ENCODE results near the gene RPS18.

DNA sequence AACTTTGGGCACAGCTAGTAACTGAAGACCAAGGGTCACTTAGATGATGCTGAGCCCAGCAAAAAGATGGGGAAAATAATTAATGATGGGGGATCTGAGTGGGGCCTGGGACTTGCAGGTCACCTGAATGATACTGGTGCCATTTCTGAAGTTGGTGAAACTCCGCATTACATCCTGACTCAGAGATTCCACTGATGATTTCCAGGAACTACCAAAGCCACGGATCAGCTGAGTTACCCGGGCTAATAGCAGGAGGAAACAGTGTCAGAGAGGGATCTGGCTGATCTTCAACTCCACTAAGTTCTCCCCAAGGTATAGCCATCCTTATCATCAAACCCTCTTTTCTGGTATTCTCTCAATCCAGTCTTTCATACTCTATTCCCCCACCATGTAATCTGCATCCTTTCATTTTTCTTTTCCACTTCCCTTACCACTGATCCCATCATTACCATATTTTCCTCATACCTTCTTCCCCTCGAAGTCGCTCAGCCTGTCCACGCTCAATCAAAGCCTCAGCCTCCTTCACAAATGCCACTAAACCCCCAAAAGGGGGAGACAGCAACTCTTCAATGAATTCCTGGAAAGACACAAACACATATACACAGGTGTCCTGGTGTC, 20.4 kb upstream of the RPS18 start:
- TF ChIP-seq, protein P1, sequence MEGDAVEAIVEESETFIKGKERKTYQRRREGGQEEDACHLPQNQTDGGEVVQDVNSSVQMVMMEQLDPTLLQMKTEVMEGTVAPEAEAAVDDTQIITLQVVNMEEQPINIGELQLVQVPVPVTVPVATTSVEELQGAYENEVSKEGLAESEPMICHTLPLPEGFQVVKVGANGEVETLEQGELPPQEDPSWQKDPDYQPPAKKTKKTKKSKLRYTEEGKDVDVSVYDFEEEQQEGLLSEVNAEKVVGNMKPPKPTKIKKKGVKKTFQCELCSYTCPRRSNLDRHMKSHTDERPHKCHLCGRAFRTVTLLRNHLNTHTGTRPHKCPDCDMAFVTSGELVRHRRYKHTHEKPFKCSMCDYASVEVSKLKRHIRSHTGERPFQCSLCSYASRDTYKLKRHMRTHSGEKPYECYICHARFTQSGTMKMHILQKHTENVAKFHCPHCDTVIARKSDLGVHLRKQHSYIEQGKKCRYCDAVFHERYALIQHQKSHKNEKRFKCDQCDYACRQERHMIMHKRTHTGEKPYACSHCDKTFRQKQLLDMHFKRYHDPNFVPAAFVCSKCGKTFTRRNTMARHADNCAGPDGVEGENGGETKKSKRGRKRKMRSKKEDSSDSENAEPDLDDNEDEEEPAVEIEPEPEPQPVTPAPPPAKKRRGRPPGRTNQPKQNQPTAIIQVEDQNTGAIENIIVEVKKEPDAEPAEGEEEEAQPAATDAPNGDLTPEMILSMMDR (IDR thresholded peaks at IDR 0.05; ENCODE audit: insufficient read depth, low read length, poor library complexity, severe bottlenecking), result no peak
- no peak for TF ChIP-seq EZH2phosphoT487 (conservative IDR thresholded peaks at IDR 0.05; ENCODE audit: low read length)

All from SU-DHL-6 (cell line).